Stimulated activated CD4-positive, alpha-beta T cell treated with anti-CD3 and anti-CD28 coated beads, Interleukin-12 subunit alpha, Interleukin-12 subunit beta, amount 100 ng/mL, for 24 hours (primary cell): ENCODE measurements around the gene IRS1.

ENCODE experiments used
- DNase-seq, 2 experiments: peaks; one replicate each; pipeline ENCODE4 v3.0.0-alpha.2; 2020; ENCODE audit warnings: low read depth in 2 of 2

Gene IRS1

DNA sequence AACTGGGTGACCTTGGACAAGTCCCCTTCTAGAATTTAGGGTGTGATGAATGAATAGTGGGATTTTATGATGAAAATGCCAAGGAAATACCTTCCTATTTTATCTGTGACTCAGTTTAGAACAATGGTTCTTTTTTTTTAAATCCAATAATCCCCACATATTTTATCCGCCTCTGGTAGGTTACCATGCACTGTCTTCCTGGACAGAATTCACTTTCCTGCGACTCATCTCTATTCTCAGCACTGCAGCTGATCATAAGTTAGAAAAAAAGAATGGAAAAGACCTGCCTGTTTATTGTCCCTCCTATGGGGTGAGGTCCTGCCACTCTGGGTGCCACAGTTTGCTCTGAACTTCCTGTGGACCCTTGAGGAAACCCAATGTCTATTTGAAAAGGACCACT is 73.1 kb downstream of the IRS1 start:
- DNase-seq: no peak

DNA sequence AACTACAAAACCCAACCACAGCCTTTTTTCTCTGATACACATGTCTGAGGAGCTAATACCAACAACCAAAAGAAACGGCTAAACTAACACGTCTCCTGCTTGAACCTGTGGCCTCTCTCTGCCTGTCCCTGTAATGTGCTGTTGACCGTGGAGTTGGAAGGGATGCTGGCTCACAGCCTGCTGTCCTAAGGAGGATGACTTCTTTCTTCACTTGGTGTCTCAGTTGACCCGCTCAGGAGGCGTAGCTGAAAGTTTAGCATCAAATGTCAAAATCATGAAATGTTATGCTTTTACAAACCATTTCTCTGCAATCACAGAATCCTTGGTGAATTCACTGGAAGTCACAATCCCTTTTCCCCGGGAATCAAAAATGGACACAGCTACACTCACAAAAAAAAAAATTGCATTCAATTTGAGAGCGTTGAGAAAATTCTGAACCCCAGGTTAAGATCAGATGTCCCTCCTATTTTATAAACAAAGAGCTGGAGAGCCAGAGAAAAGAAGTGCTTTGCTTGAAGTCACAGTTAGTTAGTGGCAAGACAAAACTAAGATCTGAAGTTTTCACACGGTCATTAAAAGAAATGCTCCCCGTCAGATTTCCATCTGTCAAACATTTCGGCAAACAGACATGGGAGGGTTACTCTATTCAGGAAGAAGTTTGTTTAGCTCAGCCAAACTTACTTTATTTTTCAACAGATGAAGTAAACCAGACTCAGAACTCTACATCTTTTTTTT is 74.3 kb downstream of the IRS1 start:
- no peak for DNase-seq

DNA sequence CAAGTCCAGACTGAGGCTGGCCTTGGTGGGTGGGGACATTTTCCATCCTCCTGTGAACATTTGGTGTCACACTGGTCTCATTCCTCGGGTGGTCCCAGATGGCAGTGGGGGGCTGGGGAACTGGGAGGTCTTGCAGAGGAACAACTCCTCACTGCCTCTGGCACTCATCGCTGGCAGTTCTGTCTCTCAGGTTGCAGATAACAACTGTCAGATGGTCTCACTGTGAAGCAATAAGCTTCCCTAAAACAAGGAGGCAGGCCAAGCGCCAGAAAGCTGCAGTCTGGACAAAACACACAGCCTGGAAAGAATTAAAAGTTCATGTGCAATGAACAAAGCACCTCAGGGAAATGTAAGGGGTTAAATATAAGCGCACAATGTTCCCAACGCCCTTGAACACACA is 78.1 kb downstream of the IRS1 start:
- DNase-seq: no peak

DNA sequence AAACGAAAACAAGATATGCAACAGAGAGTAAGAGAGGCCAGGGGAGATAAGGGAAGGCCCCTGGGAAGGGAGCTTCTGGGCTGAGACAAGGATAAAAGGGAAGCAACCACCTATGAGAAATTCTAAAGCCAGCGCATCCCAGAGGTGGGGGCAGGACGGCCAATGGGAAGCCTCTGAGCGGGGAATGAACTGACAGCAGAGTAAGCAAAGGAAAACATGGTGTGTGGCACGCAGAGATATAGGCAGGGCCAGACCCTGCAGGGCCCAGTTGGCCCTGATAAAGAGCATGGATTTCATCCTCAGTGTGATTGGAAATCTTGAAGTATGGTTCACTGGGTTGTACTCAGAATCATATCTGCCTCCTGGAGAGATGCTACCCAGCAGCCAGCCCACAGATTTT is 78.7 kb downstream of the IRS1 start:
- DNase-seq: no peak

DNA sequence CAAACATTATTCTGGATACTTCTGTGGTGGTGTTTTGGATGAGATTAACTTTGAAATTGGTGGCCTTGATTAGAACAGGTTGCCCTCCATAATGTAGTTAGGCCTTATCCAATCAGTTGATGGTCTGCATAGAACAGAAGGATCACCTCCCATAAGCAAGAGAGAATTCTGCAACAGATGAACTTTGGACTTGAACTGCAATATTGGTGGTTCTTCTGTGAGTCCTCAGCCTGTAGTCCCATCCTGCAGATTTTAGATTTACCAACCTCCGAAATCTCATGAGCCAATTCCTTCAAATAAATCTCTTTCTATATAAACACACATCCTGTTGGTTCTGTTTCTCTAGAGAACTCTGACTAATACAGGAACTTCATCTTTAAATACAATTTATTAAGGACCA is 81.9 kb downstream of the IRS1 start:
- DNase-seq: no peak

DNA sequence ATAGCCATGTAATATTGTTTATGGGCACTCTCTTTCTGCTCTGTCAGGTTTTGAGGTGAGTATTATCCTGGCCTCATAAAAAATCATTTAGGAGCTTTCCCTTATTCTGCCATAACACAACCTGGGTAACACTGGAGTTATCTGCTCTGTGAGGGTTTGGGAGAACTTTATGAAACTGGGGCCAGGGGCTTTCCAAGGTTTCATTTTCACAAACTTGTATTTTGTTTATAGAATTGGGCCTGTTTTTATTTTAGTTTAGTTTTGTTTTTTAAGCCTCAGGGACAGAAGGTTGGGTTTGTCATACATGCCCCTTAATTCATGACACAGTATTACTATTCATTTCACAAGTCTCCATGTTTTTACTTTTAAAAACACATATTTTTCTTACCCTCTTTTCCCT is 83.5 kb downstream of the IRS1 start:
- DNase-seq: no peak

DNA sequence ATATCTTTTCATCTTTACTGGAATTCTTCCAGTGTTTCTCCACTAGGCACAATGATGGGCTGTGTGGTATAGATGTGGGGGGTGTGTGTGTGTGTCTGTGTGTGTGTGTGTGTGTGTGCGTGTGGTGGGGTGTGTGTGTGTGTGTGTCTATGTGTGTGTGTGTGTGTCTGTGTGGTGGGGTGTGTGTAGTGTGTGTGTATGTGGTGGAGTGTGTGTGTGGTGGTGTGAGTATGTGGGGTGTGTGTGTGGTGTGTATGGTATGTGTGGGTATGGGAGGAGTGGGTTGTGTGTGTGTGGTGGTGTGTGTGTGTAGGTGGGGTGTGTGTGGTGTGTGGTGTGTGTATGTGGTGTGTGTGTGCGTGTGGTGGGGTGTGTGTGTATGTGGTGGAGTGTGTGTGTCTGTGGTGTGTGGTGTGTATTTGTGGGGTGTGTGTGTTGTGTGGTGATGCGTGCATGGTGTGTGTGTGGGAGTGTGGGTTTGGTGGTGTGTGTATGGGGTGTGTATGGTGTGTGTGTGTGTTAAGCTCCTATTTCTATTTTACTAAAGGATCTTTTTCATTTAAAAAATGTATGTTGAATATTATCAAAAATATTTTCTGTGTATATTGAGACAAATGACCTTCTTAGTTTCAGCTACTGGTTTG is 84.2 kb downstream of the IRS1 start:
- DNase-seq: no peak

DNA sequence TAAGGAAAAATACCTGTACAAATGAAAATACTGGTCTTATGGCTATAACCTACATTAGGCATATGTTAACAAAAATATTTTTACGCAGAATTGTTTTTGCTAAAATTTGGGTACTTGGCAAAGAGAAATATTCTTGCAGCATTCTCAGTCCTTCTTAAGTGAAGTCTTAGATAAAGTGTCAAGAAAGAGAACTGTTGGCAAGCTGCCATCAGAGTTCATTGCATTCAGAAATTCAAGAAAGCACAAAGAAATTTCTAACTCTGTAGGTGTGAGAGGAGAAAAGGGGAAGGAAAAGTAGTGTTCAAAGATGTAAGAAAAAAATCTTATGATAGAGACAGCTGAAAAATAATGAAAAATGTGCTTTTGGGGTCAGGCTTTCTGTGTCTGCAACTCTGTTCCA is 86.7 kb downstream of the IRS1 start:
- DNase-seq: no peak

DNA sequence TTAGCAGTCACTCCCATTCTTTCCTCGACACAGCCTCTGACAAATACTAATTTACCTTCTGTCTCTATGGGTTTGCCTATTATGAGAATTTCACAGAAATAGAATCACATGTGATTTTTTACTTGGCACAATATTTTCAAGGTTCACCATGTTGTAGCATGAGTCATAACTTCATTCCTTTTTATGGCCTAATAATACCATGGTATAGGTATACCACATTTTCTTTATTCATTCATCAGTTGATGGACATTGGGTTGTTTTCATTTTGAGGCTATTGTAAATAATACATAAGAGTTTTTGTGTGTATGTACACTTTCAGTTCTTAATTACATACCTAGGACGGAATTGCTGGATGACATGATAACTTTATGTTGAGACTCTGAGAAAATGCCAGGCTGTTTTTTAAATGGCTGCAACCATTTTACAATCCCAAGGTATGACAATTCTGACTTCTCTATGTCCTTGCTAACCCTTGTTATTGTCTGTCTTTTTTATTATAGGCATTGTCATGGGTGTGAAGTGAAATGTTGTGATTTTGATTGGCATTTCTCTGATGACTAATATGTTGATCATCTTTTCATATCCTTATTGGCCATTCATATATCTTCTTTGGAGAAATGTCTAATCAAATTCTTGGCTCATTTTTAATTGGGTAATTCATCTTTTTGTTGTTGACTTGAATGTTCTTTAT is 87.9 kb downstream of the IRS1 start:
- DNase-seq: no peak

DNA sequence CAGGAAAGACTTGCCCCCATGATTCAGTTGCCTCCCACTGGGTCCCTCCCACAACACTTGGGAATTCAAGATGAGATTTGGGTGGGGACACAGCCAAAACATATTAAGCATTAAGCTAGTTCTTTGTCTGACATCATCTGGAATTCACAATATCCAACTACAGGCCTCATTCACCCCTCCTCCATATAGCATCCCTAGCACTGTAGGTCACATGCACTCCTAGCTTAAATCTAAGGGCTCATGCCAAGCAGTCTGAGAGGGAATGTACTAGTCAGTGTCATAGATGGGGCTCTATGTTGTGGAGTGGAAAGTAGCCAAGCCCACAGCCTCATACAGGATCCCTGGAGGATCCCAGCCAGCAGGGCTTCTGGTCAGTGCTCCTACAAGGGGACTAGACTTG is 92.1 kb downstream of the IRS1 start:
- no peak for DNase-seq

DNA sequence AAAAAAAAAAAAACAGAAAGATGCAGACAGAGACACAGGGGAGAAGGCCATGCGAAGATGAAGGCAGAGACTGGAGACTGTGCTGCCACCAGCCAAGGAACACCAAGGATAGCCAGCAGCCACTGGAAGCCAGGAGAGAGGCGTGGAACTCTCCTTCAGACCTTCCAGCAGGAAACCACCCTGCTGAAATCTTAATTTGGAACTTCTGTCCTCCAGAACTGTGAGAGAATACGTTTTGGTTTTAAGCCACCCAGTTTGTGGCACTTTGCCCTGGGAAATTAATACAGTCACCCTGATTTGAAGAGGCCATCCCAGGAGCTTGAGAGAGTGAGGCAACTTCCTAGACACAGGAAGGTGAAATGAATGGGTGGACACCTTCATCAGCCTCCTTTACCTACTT is 93.7 kb downstream of the IRS1 start:
- DNase-seq: no peak

DNA sequence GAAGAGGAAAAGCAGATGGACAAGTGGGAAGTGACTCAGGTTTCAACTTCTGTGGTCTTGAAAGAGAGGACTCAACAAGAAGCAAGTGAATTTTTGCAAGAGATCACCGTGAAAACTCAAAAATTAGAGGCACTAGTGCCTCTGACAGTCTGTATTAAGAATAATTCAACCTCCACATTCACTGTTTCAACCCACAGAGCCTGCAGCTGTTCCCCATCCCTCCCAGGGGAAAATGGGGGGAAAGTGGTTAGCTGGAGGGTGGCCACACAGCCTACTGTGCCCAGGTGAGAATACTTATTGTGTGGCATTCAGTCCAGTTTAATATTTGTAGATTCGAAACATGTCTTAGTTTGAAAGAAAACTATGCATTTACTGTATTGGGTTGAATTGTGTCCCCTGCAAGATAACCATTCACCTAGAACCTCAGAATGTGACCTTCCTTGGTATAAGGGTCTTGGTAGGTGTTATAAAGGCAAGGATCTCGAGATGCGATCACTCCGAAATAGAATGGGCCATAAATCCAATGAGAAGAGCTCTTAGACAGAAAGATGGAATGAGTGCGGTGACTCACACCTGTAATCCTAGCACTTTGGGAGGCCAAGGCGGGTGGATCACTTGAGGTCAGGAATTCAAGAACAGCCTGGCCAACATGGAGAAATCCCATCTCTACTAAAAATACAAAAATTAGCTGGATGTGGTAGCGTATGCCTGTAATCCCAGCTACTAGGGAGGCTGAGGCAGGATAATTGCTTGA is 94.3 kb downstream of the IRS1 start:
- DNase-seq: no peak

DNA sequence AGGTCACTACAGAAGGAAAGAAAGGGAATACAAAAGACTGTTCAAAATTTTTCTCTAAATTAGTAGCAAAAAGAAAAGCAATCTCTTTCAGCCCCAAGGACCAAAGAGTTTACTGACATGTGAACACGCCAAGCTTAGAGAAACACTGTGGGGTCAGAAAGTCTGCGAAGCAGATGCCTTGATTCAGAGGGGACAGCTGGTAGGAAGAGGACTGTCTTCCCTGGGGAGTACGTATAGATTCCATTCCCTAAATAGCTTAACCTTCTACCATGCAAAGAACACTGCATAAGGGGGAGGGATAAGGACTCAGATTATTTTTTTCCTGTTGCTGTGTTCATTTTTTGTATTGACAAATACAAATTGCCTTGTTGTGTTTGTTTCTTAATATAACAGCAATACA is 96.1 kb downstream of the IRS1 start:
- DNase-seq: no peak

DNA sequence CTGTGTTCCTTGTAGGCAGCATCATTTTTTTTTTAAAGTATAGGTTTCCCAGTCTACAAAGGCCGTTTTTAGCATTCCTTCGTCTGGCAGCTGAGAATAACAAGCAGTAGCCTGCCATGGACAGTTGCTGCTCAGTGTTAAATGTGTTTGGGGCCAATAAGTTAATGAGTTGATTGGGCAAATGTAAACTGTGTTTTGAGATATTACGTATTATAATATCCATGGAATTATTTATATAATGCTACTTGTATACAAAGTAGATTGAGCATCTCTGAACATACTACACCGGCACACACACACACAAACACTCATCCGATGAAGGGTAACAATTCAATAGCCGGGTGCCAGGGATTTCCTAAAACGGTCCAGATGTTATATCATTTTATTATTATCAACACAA is 97.2 kb downstream of the IRS1 start:
- no peak for DNase-seq

DNA sequence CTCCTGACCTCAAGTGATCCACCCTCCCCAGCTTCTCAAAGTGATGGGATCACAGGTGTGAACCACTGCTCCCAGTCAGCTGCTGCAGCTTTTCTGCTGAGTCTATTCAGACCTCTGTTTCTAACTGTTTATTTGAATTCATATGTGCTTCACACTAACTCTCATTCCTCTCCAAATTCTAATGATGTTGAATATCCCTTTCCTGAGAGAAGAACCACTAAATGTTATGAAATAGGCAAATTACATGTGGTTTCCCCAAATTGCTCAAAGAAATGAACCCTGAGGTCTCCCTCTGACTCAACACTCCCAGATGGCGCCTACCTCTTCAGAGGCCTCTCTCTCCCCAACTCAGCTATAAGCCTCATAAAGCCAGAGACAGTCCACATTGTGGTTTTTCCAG is 98.6 kb downstream of the IRS1 start:
- DNase-seq: no peak

DNA sequence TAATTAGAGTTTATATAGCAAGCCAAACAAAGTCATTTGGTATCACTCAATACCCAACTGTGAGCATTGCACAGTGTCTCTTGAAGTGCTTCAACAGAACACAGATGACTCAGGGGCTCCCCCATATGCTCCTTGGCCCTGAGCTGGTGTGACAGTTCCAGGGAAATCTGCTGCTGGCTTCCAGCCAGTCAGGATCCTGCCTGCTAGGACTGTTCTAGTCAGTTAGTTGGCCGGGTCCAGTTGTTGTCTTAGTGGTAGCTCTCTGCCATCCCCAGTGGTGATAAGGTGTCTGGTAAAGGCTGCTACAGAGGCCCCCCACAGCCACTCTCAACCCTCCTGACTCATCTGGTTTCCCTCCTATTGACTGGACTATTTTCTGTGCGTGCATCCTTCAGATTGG is 100.3 kb downstream of the IRS1 start:
- DNase-seq: no peak

DNA sequence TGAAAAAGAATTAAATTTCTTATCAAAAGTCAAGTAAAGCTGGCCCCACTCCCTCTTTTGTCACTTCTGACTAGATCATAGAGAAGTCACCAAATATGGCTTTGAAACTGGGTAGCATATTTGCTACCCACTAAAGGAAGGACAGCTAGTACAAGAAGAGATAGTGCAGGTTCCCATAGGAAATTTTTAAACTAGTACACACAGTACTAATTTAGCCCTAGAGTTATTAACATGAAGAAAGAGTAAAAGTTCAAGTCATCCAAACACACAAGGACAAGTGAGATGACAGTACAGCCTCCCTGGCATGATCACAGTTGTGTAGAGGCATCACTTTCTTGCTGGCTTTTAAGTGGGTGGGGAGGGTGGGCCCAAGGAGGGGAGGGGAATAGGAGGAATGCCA is 100.9 kb downstream of the IRS1 start:
- no peak for DNase-seq

DNA sequence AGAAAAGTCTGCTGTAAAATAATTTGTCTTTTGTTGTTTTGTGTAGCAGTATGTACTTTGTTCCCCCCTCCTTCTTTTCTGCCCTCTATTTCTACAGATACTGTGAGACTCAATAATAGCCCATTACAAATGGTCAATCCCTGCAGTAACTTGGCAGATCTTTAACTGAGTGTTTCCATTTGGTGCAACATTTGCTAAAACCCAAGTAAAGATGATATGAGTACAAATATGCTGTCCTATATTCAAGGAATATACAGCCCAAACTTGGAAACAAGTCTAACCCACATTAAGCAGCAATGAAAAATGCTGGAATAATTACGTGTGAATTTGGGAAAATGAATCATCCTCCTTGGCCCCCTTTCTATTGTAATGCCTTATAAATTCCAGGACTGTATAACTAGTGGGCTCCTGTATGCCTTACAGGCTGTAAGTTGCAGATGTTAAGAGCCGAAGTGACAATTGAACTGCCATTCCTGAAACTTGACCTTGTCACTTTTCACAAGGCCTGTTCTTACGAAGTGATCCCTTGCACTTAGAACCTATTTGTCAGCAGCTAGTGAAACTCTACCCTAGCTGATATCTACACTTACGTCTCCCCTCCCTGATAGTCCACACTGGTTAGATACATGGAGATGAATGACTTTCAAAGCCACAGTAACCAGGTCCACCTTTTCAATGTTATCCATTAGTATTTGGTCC is 104.9 kb downstream of the IRS1 start:
- no peak for DNase-seq

DNA sequence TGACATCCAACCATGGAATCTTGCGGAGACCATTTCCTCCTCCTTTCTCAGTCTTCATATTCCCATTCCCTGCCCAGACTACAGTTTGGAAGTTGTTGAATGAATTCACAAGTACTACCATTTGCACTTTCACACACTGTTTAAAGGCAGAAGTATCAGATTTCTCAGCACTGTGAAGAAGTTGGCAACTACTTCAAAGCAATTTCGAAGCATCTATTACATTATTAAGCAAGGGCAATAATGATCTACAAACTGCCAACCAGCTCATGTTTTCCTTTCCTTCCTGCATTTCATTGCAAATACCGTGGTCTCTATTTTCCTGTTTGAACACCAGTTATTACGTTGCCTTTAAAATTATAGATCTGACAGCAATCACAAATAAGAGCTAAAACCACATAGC is 105.5 kb downstream of the IRS1 start:
- DNase-seq: no peak

DNA sequence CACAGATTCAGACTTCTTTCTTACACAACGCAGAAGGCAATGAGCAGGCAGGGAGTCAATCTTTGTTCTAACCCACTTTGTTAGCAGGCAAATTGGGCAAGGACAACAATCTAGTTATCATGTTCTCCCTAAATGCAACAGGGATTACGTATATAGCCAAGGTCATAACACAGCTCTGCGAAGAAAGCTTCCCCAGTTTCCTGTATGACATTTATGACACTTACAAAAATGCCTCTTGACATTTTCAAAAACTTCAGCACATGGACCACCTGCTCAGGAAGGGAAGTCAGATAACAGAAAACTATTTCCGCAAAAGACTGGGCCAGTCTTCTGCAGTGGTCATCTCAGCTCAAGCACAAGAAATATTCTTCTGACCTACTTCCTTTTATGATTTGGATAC is 106.1 kb downstream of the IRS1 start:
- no peak for DNase-seq

DNA sequence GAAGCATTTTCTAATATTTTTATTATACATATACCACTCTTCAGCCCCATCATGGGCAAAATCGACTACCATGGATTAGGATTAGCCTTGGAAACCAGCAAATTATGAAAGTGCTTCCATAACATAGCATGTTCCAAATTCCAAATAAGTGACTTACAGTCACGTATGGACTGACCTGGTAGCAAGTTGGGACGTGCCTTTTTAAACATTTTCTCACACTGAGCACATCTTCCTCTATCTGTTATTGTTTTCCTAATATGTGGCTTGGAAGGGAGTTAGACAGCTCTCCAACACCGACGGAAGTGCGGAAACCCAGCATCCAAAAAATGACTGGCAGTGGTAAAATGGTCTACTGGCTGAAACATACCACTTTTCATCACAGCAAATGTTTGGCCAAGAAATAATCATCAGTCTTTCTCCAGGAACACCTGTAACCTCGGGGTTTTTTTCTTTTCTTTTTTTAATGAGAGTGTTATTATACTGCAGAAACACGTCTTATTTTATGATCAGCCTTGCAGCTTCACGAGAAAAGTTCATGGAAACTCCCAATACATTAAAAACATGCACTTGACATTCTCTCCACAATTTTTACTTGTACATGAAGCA is 107.0 kb downstream of the IRS1 start:
- no peak for DNase-seq

DNA sequence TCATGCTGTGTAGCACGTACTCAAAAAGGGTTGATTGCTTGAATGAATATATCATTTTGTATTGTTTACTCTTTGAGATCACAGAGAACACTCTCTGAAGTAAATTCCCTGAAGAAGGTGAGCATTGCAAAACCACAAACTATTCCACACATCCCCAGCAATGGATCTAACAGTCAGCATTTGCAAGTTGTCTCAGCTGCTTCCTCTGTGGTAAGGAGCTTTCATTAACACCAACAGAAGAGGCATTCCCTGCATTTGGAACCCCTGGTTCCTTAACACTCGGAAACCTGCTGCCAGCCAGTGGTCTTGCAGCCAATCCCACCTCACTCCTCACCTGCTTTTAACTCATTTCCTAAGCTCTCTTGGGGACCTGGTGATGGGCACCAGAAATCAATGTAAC is 108.4 kb downstream of the IRS1 start:
- DNase-seq: no peak
